ENCODE results near the gene TFB2M.

Gene TFB2M

DNA sequence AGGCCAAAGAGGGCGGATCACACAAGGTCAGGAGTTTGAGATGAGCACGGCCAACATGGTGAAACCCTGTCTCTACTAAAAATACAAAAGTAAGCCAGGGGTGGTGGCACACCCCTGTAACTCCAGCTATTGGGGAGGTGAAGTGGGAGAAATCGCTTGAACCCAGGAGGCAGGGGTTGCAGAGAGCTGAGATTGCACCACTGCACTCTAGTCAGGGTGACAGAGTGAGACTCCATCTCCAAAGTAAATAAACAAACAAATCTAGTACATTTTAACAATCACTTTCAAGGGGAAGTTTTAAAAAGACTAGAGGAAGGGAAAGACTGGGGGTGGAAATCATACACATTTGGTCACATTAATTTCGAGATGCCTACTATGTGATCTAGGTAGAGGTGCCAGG, 6.8 kb downstream of the TFB2M start:
- in situ Hi-C loops (cut with MboI; ENCODE audit: low sequenced_read_pairs), result no loop called here

DNA sequence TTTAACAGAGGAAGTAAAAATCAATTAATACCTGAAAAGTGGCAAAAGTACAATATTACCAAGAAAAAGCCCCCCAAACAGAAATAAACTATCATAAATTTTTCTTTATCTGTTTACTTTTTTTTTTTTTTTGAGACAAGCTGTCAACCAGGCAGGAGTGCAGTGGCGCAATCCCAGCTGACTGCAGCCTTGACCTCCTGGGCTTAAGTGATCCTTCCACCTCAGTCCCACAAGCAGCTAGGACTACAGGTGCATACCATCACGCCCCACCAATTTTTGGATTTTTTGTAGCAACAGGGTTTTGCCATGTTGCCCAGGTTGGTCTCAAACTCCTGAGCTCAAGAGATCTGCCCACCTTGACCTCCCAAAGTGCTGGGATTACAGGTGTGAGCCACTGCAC, 8.0 kb downstream of the TFB2M start:
- in situ Hi-C loops (cut with MboI; ENCODE audit: low sequenced_read_pairs), result no loop called here

DNA sequence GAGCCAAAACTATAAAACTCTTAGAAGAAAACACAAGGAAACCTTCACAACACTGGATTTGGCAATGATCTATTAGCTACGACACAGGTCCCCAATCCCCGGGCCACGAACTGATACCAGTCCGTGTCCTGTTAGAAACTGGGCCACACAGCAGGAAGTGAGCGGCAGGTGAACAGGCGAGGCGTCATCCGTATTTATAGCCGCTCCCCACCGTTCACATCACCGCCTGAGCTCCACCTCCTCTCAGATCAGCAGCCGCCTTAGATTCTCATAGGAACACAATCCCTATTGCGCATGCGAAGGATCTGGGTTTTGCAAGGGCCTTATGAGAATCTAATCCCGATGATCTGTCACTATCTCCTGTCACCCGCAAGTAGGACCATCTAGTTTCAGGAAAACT, 11.9 kb downstream of the TFB2M start:
- in situ Hi-C loops (cut with MboI; ENCODE audit: low sequenced_read_pairs), result no loop called here

DNA sequence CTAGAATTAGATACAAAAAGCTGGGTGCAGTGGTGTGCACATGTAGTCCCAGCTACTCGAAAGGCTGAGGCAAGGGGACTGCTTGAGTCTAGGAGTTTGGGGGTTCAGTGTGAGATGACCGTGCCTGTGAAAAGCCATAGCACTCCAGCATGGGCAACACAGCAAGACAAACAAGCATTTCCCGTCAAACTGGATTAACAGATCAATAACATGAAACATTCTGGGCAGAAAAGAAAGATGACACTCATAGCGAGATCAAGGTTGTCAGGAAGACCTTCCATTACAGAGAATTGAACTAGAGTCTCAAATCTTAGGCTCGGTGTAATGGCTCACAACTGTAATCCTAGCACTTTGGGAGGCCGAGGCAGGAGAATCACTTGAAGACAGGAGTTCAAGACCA, 14.0 kb downstream of the TFB2M start:
- in situ Hi-C loops (cut with MboI; ENCODE audit: low sequenced_read_pairs), result no loop called here

DNA sequence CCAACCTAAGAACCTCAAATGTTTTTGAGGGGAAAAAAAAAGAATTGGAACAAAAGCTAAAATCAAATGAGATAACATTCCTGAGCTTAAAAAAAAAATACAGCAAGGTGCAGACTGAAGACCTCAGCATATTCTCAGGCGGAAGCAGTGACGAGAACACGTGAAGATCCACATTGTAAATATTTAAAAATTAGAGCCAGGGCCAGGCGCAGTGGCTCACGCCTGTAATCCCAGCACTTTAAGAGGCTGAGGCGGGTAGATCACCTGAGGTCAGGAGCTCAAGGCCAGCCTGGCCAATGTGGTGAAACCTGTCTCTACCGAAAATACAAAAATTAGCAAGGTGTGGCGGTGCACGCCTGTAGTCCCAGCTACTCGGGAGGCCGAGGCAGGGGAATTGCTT, 15.7 kb downstream of the TFB2M start:
- in situ Hi-C loops (cut with MboI; ENCODE audit: low sequenced_read_pairs), result no loop called here

DNA sequence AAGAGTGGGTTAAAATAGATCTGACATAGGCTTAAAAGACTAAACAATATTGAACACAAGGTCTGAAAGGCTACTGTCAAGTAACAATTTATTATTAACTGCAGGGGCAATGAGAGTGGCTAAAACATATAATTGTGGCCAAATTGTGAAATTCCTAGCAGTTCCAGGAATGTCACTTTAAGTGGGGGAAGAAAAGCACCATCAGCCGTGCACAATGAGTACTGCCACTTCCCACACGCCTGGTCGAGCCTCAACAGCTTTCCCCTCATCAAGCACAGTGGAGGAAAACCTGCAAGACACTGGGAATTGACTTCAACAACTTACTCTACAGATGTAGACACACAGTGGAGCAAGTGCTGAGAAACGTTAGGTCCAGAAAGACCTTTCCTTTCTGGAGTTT, 16.4 kb downstream of the TFB2M start:
- in situ Hi-C loops (cut with MboI; ENCODE audit: low sequenced_read_pairs), result no loop called here

DNA sequence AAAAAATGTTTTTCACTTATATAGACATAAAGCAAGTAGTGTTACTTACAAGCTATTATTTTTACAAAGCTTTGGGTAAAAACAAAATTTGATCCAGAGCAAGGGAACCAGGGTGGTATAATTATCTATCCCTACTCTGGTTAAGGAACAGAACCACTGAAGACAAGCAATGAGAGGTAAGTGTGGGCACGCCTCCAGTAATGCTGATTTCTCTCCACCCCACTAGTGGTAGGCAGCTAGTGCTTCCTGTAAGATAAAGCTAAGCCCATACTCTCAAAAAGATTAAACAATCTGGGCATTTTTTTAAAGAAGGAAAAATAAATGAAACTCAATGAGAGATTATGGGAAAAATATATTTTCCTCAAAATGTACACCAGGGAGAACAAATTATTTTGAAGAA, 22.1 kb downstream of the TFB2M start:
- in situ Hi-C loops (cut with MboI; ENCODE audit: low sequenced_read_pairs), result no loop called here

DNA sequence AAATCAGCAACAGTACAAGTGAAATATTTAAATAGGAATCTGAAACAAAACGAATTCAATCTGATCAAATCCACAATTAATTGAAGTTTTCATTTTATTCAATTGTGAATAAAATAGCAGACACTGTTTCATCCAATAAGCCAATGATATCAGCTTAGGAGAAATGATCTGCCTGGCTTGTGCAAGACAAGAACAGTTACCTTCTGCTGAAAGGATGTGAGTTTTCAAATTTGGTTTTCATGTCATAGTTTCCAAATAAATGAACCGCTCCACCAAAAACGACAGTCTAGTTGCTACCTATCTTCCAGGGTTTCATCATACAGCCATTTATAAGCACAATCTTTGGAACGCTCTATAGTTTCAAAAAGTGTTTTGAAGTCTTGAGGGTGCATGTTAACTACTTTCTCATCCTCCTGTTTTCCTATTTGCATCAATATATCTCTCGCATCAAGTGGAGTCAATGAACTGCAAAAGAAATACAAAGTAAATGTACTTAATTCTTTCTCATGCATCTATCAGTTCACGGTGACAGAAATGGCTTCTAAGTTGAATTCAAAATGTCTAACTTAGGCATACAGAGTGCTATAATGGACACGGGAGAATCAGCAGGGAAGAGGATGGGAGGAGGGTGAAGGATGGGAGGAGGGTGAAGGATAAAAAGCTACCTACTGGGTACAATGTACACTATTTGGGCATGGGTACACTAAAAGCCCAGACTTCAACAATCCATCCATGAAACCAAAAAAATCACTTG, 25.1 kb downstream of the TFB2M start:
- in situ Hi-C loops (cut with MboI; ENCODE audit: low sequenced_read_pairs), result no loop called here

DNA sequence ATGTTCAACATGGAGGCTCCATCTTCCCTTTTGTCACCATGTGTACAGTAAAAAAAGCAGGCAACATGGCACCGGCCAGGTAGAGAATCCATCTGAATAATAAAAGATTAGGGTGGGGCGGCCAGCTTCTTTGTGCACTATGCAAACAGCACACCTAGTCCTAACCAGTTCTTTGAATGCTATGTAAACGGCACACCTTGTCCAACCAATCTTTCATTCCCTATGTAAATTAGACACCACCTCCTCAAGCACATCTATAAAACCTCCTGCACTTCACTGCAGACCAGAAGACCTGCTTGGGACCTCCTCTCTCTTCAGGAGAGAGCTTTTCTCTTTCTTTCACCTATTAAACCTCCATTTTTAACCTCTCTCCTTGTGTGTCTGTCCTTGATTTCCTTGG, 28.2 kb downstream of the TFB2M start:
- in situ Hi-C loops (cut with MboI; ENCODE audit: low sequenced_read_pairs), result no loop called here

DNA sequence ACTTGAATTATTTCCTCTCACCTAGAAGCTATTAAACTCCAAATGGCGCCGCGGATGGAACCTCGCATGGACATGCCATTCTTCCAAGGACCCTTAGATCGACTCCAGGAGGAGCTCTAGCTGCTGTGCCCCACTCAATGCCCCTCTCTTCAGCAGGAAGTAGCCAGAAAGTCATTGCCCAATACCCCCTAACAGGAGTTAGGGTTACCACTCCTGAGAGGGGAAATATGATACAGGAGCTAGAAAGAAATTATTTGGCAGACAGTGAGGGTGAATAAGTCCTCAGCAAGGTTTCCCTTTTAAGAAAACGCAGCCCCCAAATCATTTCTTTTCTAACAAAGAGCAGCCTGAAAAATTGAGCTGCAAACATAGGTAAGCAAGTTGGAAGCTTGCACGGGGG, 28.6 kb downstream of the TFB2M start:
- in situ Hi-C loops (cut with MboI; ENCODE audit: low sequenced_read_pairs), result no loop called here

DNA sequence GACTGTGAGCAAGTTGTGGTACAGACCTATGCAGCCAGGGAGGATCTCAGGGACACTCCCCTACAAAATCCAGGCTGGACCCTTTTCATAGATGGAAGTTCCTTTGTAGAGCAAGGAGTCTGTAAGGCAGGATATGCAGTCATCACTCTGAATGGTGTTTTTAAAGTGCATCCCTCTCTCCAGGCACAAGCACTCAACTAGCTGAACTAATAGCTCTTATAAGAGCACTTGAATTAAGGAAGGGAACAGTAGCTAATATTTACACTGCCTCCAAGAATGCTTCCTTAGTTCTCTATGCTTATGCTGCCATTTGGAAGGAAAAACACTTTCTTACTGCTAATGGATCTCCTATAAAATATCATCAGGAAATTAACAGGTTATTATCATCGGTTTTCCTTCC, 31.9 kb downstream of the TFB2M start:
- in situ Hi-C loops (cut with MboI; ENCODE audit: low sequenced_read_pairs), result no loop called here

DNA sequence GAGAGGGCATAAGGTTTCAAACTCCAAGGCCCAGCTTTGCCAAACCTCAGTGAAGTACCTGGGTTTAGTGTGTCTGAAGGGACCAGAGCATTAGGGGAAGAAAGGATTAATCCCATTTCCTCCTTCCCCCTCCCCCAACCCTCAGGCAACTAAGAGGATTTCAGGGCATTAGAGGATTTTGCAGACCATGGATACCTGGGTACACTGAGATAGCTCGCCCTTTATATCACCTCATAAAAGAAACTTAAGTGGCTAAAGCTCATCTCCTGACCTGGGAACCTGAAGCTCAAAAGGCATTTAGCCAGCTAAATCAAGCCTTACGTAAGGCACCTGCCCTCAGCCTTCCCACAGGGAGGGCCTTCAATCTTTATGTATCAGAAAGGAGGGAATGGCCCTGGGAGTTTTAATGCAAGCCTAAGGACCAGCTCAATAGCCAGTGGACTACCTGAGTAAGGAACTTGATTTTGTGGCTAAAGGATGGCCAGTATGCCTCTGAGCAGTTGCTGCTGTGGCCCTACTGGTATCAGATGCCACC, 32.6 kb downstream of the TFB2M start:
- in situ Hi-C loops (cut with MboI; ENCODE audit: low sequenced_read_pairs), result no loop called here

DNA sequence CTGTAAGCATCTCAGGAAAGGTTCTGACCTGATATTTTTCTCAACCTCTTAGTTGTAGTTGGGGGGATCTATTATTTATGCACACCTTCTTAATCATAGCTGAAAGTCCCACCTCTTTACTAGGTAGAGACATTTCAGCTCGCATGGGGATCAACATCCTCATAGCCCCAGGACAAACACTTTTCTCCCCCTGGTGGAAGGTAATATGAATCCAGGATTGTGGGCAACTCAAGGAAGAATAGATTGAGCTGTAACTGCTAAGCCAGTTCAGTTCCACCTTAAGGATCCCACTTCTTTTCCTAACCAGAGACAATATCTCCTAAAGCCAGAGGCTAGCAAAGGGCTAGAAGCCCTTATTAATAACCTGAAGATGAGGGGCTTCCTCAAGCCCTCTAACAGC, 33.5 kb downstream of the TFB2M start:
- in situ Hi-C loops (cut with MboI; ENCODE audit: low sequenced_read_pairs), result no loop called here

DNA sequence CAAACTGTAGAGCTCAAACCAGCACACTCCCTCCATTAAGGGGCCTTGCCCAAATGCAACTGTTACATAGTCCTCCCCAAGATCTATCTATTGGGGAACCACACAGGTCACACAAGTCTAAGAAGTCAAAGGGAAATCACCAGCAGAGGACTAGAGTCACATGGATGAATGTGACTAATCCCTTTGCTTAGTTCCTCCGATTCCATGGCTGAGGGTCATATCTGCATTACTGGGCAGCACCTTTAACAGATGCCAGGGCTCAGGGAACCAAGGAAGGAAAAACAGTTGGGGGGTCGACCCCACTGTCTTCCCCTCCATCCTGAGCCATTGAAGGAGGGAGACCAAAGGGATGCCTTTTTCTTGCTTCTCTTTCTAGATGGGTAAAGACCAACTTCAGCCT, 35.6 kb downstream of the TFB2M start:
- in situ Hi-C loops (cut with MboI; ENCODE audit: low sequenced_read_pairs), result no loop called here

DNA sequence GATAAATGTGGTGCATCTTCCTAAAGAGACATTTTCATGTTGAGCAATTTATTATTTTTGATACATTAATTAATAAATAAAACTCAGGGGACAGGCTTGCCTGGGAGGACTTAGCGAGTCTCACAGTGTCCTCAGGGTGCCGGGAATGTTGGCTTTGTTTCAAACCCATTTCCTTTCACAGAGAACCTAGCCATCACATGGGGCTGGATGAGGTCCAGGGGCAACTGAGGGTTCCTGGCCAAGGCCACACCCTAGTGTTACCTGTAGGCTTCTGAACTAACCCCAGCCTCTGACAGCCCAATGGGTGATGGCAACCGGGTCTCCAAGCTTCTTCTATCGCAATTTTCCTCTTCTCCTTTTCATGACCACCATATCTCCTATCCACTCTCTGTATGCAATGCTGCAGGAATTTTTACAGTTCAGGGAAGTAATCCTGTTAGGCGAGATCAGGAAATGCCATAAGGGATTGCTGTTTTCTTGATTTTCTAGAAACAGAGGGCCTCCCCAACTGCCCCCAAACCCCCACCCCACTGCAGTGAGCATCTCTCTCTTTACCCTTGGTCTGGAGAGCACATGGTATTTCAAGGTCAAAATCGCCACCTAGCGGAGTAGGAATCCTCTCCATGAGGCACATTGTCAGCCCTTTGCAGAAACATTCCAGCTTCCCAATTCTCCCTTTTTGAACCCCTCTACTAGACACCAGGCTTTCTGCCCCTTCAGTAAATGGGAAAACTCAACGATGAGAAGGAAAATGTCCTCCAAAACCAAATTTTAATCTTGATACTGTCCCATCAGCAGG, 36.9 kb downstream of the TFB2M start:
- in situ Hi-C loops (cut with MboI; ENCODE audit: low sequenced_read_pairs), result no loop called here

DNA sequence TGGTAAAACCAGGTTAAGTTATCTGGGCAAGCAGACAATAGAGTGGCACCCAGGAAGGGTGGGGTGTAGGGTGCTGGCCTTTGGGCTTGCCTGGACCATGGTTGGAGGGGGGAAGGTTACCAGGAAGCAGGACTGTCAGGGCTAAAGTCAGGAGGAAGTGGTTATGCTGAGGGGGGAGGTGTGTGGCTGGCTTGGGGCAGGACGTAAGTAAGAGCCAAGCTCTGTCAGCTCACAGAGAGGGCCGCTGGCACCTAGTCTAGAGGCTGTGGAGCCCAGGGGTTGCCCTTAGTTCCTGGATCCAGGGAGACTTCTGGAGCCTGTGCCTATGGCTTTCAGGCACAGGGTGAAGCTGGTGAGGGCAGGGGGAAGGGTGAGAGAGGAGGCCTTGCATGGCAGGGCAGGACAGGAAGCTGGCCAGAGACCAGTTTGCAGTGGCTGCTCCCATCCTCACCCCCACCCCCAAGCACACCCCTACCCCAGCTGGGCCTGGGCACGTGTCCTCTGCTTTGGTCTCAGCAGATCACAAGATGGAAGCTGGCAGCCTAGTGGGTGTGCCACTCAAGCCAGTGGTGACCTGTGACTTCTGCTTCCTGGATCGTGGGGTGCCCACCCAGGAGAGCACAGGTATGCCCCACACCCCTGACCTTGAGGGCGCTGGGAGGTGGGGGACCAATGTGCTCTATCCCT, 38.5 kb downstream of the TFB2M start:
- in situ Hi-C loops (cut with MboI; ENCODE audit: low sequenced_read_pairs), result no loop called here

DNA sequence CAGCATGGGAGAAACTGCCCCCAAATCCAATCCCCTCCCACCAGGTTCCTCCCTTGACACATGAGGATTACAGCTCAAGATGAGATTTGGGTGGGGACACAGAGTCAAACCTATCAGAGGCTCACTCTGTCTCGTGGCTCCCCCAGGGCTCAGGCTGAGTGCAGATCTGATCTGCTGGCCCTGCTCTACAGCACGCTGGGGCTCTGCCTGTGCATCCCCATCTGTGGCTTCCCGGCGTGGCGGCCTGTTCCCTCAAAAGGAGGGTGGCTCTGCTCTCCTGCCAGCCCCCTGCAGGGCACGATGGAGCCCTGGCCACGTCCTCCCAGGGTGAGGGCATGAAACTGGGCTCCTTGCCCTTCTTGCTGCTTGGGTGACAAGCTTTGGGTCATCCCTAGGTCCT, 39.1 kb downstream of the TFB2M start:
- in situ Hi-C loops (cut with MboI; ENCODE audit: low sequenced_read_pairs), result no loop called here

DNA sequence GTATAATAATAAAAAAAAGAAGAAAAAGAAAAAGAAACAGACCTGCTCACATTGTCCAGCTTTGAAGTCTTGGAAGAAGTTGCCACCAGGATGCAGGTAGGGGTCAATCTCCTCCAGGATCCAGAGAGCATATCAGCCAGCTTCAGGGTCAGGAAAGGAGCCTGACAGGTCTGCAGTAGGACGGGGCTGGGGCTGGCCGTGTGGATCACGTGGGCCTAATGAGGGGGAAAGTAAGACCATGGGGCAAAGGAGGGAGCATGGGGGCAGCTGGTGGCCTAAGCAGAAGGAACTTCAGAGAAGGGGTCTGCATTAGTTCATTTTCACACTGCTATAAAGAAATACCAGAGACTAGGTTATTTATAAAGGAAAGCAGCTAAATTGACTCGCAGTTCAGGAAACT, 39.7 kb downstream of the TFB2M start:
- in situ Hi-C loops (cut with MboI; ENCODE audit: low sequenced_read_pairs), result no loop called here

DNA sequence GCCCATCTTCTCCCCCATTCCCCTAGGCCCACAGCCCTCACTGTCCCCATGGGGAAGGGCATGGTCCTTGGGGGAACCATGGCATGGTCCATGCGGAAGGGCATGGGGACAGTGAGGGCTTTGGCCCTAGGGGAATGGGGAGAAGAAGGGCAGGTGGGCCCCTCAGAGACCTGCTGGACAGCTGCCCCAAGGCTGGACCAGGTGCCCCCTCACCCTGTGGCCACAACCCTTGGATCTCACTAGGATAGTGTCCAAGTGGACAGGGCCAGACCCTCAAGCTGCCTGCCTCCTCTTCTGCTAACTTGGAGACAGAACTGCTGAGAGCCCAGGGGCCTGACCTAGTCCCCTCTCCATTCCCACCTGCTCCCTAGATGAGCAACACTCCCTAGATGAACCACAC, 46.5 kb downstream of the TFB2M start:
- in situ Hi-C loops (cut with MboI; ENCODE audit: low sequenced_read_pairs), result no loop called here

DNA sequence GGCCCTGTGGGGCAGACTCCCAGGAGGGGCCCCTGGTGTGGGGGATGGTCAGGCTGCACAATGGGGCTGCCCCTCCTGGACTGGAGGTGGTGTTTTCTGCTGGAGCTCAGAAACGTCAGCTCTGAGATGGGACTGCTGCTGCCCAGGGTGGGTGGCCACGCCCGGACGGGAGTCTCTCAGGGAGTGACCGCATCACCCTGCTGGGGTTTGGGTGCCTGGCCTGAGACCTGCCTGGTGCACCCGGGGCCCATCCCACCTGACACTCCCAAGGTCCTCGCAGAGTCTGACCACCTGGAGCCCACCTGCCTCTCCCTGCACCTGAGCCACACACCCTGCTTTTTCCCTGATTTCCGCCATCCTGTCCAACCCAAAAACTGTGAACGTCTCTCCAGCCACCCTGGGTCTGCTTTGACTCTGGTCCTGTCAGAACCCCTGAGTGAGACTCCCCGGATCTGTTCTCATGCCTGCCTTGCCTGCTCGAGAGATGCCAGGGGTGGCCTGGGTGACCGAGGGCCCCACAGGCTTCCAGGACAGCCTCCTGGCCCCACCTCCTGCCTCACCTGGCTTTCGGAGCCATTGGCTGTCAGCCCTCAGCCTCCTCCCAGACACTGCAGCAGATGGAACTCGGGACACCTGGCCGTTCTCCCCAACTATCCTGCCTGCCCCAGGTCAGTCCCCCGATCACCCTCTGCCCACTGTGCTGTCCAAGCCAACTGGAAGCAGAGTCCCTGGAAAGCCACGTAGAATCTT, 47.4 kb downstream of the TFB2M start:
- in situ Hi-C loops (cut with MboI; ENCODE audit: low sequenced_read_pairs), result no loop called here

DNA sequence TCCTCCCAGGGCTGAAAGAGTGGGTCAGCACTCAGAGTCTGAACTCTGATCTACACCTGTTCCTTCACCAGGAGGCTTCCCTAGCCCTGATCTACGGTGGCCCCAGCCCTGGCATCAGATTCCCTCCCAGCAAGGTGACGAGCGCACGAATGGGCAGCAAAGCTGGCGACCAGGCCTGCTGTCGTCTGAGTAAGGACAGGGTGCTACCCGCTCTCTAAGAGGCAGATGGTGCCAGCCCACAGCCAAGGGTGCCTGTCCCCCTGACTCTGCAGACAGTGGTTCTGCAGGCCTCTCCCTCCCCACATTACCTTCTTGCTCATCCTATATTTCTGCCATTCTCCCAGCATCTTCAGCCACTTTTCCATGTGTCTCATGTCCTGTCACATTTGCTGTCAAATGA, 48.7 kb downstream of the TFB2M start:
- in situ Hi-C loops (cut with MboI; ENCODE audit: low sequenced_read_pairs), result no loop called here
